Stimulated activated naive CD8-positive, alpha-beta T cell treated with anti-CD3 and anti-CD28 coated beads, Interleukin-15, amount 100 ng/mL, for 72 hours (primary cell): ENCODE results near the gene FARSA.
"Not testable (repeated sequence)": the region's sequence is repeated elsewhere in the genome, so short reads cannot be mapped to it uniquely, and the experiment has no call there.

Experiments used
- ATAC-seq: fragments of 150-1000 bp; cut with Tn5 transposase; 2 replicates; pipeline ENCODE4 v1.10.0; 2021; ENCODE audit warnings: mild to moderate bottlenecking, moderate library complexity
- DNase-seq, 2 donors: peaks; one replicate each; pipeline ENCODE4 v3.0.0; 2021 to 2022
- H3K27ac Mint-ChIP-seq, 2 donors: one replicate each; pipeline ENCODE4 v1.8.0; 2022; ENCODE audit warnings: mild to moderate bottlenecking in 2 of 2, mixed read lengths in 2 of 2, moderate library complexity in 2 of 2
- H3K27me3 Mint-ChIP-seq: one replicate; pipeline ENCODE4 v1.8.0; 2022; ENCODE audit warnings: mixed read lengths
- H3K4me1 Mint-ChIP-seq: one replicate; pipeline ENCODE4 v1.8.0; 2022; ENCODE audit warnings: mild to moderate bottlenecking, mixed read lengths
- H3K4me3 Mint-ChIP-seq, 2 donors: one replicate each; pipeline ENCODE4 v1.8.0; 2022; ENCODE audit warnings: mild to moderate bottlenecking in 2 of 2, mixed read lengths in 2 of 2, moderate library complexity in 1 of 2
- H3K9me3 Mint-ChIP-seq, 2 donors: one replicate each; pipeline ENCODE4 v1.8.0; 2022; ENCODE audit warnings: mixed read lengths in 2 of 2

FARSA gene

DNA sequence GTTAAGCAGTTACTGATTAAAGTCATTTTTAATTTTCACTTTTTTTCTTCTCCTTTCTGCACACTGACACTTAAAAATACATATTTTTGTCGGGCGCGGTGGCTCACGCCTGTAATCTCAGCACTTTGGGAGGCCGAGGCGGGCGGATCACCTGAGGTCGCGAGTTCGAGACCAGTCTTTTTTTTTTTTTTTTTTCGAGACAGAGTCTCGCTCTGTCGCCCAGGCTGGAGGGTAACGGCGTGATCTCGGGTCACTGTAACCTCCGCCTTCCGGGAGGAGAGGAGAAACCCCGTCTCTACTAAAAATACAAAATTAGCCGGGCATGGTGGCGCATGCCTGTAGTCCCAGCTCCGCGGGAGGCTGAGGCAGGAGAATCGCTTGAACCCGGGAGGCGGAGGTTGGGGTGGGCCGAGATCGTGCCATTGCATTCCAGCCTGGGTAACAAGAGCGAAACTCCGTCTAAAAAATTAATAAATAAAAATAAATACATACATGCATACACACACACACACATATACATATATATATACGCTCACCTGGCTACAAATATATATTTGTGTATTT, 24.0 kb upstream of the FARSA start:
- ATAC-seq, result peak; percentile 21
- not testable (repeated sequence) for H3K9me3 Mint-ChIP-seq, DNase-seq, H3K27me3 Mint-ChIP-seq
- Mint-ChIP-seq H3K4me3 (peak overlapping the region; percentile 71 to 85), H3K27ac (peak overlapping the region; percentile 95 to 97), H3K4me1 (peaks cover 39% of the 10 kb centered on the region)

DNA sequence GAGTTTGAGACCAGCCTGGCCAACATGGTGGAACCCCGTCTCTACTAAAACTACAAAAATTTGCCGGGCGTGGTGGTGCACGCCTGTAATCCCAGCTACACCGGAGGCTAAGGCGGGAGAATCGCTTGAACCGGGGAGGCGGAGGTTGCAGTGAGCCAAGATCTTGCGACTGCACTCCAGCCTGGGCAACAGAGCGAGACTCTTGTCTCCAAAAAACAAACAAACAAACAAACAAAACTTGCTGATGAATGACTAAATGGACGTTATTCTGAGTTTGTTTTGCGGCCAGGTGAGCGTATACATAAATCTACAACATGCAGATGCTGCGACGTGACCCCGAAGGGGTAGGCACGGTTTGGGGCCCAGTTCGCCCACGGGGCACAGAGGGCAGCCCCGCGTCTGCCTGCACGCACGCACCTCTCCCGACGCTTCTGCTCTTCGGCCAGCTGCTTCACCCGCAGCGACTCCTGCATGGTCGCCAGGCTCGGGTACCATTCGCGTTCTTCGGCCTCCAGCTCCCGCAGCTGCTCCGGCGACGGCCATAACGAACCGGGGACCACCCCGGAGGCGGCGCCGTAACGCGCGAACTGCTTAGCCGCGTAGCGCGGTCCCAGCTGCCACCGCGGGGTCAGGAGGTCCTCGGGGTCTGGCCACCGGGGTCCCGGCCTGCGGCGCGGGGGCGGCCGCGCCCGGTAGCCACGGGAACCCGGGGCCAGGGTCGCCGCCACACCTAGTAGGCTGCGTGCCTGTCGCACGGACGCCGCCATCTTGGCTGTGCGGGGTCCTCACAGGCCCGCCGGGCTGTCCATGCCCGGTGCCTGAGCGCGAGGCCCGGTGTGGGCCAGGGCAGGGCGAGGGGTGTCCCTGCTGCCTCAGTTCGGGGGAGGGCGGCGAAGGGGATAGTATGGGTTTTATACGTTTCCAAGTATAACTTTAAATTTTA, 23.2 kb upstream of the FARSA start, which contains the start of gene GADD45GIP1:
GADD45GIP1 (minus strand) TSS at position 778 of the 943 bp plus-strand sequence; CDS start at position 767, 11 bp downstream.
- no peaks in the 10 kb centered on the region for H3K27me3 Mint-ChIP-seq
- H3K27ac Mint-ChIP-seq, result peak within 1 kb of the TSS; percentile 95 to 97
- H3K9me3 Mint-ChIP-seq, result no peaks in the 10 kb centered on the region
- peaks cover 46% of the 10 kb centered on the region for H3K4me1 Mint-ChIP-seq
- ATAC-seq (peak; percentile 96), DNase-seq (peak; percentile 86 to 90)
- H3K4me3 Mint-ChIP-seq, result peak within 1 kb of the TSS; percentile 71 to 85

DNA sequence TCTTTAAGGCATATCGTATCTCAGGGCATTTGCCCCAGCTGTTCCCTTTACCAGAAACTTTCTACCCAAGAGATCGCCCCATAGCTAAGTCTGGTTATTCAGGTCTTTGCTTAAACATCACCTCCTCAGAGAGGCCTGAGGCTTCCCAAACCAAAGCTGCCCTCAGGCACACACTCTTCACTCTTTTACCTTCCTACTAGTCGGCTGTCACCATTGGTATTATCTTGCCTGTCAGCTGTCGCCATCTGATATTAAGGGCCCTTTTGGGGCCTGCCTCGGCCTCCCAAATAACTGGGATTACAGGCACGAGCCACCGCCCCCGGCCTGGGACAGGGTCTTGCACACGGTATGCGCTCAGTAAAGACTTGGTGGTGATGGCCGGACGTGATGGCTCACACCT, 22.5 kb upstream of the FARSA start:
- ATAC-seq, result no peak
- Mint-ChIP-seq H3K4me1 (peaks cover 50% of the 10 kb centered on the region), H3K27ac (peak overlapping the region; percentile 89 to 93), H3K9me3 (no peaks in the 10 kb centered on the region), H3K27me3 (no peaks in the 10 kb centered on the region), H3K4me3 (peak overlapping the region; percentile 71 to 78)
- no peak for DNase-seq

DNA sequence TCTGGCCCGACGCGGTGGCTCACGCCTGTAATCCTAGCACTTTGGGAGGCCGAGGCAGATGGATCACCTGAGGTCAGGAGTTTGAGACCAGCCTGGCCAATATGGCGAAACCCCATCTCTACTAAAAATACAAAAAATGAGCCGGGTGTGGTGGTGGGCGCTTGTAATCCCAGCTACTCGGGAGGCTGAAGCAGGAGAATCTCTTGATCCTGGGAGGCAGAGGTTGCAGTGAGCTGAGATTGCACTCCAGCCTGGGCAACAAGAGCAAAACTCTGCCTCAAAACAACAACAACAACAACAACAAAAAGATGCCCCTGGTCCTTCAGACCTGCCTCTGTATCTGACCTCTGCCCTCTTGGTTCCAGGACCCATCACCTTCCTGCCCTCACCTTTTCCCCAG, 22.1 kb upstream of the FARSA start:
- Mint-ChIP-seq H3K4me3 (peak overlapping the region; percentile 71 to 78), H3K4me1 (peaks cover 52% of the 10 kb centered on the region), H3K27ac (peak overlapping the region; percentile 55 to 93)
- H3K27me3 Mint-ChIP-seq, DNase-seq, H3K9me3 Mint-ChIP-seq, ATAC-seq: not testable (repeated sequence)

DNA sequence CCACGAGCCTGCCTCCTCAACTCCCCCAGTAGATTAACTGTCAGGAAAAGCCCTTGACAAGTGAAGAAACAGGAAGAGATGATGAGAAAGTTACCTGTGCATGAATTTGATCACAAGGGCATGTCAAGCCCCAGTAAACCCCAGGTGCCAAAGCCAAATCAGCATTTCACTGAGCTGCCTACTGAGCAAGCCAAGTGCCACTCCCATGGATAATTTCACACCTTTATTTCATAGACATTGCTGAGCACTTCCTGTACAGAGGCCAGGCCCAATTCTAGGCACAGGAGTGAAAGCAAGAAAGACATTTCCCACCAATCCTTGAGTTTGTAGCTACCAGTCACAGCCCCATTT, 21.1 kb upstream of the FARSA start:
- ATAC-seq (no peak), DNase-seq (no peak)
- H3K27me3 Mint-ChIP-seq, result no peaks in the 10 kb centered on the region
- H3K4me1 Mint-ChIP-seq, result peaks cover 62% of the 10 kb centered on the region
- H3K27ac Mint-ChIP-seq, result peak overlapping the region; percentile 10 to 83
- H3K9me3 Mint-ChIP-seq, result no peaks in the 10 kb centered on the region
- peak overlapping the region; percentile 2 to 63 for H3K4me3 Mint-ChIP-seq

DNA sequence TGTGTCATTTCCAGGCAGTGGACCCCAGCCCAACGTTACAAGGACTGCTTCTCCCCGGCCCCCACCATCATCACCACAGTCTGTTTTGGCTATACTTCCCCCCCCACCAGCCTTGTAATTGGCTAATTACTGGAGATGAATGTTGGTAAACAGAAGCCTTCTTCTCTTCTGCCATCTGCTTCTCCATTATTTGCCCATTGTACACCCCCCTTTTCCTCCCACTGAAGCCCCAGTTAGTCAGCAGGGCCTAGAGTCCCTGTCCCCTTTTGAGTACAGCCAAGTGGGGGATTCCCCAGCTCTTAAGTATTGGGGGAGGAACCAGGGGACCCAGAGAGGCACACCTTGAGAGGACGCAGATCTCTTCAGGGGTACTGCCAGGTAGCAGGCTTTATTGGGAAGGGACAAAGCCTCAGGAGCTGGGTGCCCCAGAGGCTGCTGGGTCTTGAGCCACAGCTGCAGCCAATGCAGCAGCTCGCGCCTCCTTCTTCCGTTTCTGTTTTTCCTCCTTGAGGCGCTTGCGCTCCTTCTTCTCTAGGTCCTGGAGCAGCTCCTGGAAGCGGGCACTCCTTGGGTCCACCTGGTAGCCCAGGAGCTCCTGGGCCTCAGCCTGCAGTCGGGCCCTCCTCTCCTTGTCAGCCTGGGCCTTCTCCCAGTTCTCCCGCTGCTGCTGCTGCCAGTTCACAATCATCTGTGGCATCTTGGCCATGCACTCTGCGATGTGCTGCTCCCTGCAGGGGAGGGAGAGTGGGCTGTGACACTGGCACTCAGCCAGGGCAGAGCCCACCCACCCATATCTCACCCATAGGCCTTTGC, 20.5 kb upstream of the FARSA start:
- peaks cover 67% of the 10 kb centered on the region for H3K4me1 Mint-ChIP-seq
- ATAC-seq (peak; percentile 22), DNase-seq (no peak)
- no peaks in the 10 kb centered on the region for H3K27me3 Mint-ChIP-seq
- no peaks in the 10 kb centered on the region for H3K9me3 Mint-ChIP-seq
- H3K4me3 Mint-ChIP-seq, result peak overlapping the region; percentile 34 to 63
- H3K27ac Mint-ChIP-seq, result peak overlapping the region; percentile 10 to 91

DNA sequence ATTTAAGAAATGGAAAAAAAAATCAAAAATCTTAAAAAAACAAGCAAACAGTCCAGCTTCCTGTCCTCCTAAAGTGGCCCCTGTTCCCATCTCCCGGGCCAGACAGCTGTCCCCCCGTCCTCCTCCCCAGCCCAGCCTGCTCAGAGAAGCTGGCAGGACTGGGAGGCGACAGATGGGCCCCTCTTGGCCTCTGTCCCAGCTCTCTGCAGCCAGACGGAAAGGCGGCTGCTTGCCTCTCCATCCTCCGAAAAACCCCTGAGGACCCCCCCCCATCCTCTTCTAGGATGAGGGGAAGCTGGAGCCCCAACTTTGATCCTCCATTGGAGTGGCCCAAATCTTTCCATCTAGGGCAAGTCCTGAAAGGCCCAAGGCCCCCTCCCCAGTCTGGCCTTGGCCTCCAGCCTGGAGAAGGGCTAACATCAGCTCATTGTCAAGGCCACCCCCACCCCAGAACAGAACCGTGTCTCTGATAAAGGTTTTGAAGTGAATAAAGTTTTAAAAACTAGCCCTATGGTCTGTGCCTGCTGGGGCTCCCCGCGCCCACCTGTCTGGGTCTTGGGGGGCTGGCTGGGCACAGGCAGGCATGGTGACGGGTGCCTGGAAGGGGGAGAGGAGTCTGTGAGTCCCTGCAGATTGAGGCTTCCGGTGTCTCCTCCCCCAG, 19.8 kb upstream of the FARSA start:
- DNase-seq (no peak), ATAC-seq (no peak)
- Mint-ChIP-seq H3K4me1 (peaks cover 73% of the 10 kb centered on the region), H3K27me3 (no peaks in the 10 kb centered on the region), H3K4me3 (peak overlapping the region; percentile 6 to 29), H3K9me3 (no peaks in the 10 kb centered on the region), H3K27ac (no peak overlapping the region)

DNA sequence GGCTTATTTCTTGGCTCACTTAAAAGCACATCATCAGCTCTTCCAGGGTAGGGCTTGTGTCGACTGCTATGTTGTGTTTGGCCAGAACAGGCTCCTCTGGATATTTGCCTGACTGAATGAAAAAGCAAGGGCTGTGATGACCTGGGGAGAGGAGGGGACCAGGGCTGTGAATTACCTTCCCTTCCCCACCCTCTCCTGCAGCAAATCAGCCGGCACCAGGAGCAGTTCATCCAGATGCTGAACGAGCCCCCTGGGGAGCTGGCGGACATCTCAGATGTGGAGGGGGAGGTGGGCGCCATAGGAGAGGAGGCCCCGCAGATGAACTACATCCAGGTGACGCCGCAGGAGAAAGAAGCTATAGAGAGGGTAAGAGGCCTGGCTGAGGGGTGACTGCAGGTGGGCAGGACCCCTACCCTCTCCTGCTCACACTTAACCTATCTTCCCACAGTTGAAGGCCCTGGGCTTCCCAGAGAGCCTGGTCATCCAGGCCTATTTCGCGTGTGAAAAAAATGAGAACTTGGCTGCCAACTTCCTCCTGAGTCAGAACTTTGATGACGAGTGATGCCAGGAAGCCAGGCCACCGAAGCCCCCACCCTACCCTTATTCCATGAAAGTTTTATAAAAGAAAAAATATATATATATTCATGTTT, 19.1 kb upstream of the FARSA start:
- Mint-ChIP-seq H3K4me3 (no peak overlapping the region), H3K9me3 (no peaks in the 10 kb centered on the region), H3K27me3 (no peaks in the 10 kb centered on the region), H3K27ac (peak overlapping the region in 1 of 2 donors; percentile 20), H3K4me1 (peaks cover 80% of the 10 kb centered on the region)
- DNase-seq (no peak), ATAC-seq (no peak)

DNA sequence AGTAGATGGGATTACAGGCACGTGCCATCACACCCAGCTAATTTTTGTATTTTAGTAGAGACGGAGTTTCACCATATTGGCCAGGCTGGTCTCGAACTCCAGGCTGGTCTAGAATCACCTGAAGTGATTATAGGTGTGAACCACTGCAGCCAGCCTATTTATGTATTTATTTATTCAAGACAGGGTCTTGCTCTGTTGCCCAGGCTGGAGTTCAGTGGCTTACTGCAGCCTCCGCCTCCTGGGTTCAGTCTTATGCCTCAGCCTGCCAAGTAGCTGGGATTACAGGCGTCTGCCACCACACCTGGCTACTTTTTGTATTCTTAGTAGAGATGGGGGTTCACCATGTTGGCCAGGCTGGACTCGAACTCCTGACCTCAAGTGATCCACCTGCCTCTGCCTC, 18.5 kb upstream of the FARSA start:
- H3K27me3 Mint-ChIP-seq, H3K4me3 Mint-ChIP-seq, ATAC-seq, DNase-seq, H3K9me3 Mint-ChIP-seq: not testable (repeated sequence)
- Mint-ChIP-seq H3K4me1 (peaks cover 85% of the 10 kb centered on the region), H3K27ac (peak overlapping the region; percentile 59 to 63)

DNA sequence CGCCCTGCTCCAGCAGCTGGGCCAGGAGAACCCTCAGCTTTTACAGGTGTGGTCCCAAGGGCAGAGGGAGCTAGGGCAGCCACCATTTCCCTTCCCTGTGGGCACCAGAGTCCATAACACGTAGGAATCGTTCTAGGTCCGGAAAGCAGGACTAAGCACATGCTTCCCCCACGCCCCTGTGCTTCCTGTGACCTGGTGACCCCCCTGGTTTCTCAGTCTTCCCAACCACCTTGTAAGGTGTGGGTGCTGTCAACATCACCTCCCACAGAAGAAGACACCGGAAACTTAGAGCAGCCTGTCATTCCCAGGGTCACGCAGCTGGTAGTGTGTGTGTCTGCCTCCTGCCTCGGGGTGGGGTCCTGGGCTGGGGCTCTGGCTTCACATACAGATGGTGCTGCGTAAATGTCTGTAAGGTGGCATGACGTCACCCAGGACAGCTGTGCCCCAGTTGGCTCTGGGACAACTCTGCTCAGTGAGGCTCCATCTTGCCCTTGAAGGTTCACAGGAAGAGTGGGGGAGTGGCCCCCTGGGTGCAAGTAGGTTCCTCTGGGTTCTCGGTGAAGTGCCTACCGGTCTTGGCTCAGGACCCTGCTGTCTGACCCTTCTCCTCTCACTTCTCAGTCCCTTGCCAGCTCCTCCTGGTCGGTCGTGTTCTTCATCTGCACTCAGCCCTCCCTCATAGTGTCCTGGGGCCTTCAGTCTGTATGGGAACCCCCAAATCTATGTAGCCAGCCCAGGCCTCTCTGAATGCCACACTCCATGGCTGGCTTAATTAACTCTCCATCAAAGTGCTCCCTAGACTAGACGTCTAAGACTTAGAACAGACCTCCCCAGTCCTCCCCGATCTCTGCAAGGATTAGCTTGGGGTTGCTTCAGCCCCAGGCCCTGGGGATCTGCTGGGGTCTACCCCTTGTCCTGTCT, 16.1 kb upstream of the FARSA start:
- Mint-ChIP-seq H3K9me3 (no peaks in the 10 kb centered on the region), H3K27me3 (no peaks in the 10 kb centered on the region), H3K4me3 (no peak overlapping the region), H3K27ac (no peak overlapping the region), H3K4me1 (peaks cover 87% of the 10 kb centered on the region)
- ATAC-seq, result no peak
- DNase-seq, result no peak

DNA sequence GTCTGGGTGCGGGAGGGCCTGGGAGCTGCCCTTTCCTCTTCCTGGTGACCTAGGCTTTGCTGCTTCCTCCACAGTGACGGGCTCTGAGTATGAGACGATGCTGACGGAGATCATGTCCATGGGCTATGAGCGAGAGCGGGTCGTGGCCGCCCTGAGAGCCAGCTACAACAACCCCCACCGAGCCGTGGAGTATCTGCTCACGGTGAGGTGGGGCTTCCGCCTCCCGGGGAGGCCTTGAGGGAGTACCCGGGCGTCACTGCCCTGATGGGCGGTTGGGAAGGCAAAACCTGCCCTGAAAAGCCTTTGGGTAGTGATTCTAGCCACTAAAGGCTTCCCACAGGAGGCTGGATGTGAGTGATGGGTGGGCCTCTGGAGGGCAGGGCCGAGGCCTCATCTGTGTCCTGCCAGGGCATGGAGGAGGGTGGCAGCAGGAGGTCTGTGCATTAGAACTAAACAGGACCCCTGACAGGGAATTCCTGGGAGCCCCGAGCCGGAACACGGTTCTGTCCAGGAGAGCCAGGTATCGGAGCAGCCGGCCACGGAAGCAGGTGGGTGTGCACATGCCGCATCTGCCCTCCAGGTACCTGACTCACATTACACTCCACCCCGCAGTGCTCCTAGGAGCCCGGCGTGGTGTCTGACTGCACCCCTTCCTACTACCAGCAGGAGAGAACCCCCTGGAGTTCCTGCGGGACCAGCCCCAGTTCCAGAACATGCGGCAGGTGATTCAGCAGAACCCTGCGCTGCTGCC, 15.3 kb upstream of the FARSA start:
- DNase-seq (no peak), ATAC-seq (no peak)
- peaks cover 87% of the 10 kb centered on the region for H3K4me1 Mint-ChIP-seq
- peak overlapping the region; percentile 15 to 24 for H3K4me3 Mint-ChIP-seq
- no peaks in the 10 kb centered on the region for H3K9me3 Mint-ChIP-seq
- H3K27ac Mint-ChIP-seq, result peak overlapping the region in 1 of 2 donors; percentile 63
- H3K27me3 Mint-ChIP-seq, result no peaks in the 10 kb centered on the region

DNA sequence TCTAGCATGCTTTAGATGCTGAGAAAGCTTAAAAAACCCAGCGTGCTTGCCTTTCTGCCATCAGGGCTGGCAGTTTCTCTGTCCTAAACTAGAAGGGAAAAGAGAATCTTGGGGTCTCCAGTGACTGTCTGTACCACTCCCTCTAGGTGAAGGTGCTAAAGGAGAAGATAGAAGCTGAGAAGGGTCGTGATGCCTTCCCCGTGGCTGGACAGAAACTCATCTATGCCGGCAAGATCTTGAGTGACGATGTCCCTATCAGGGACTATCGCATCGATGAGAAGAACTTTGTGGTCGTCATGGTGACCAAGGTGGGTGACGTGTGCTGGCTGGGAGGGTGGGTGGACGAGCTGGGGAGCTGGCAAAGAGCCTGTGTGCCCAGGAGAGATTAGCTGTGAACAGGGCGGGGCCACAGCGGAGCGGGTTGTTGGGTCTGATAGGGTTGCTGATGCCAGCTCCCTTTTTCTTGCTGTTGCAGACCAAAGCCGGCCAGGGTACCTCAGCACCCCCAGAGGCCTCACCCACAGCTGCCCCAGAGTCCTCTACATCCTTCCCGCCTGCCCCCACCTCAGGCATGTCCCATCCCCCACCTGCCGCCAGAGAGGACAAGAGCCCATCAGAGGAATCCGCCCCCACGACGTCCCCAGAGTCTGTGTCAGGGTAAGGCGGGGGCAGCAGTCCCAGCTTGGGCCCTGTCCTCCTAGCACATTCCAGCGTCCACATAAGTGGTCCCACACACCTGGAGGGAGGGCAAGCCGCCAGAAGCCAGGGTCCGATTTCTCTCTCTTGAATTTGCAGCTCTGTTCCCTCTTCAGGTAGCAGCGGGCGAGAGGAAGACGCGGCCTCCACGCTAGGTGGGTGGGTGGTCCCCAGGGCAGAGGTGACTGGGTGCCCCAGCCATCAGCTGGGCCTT, 14.4 kb upstream of the FARSA start:
- Mint-ChIP-seq H3K4me3 (peak overlapping the region in 1 of 2 donors; percentile 15), H3K27me3 (no peaks in the 10 kb centered on the region), H3K9me3 (no peaks in the 10 kb centered on the region), H3K27ac (peak overlapping the region; percentile 9 to 63), H3K4me1 (peaks cover 87% of the 10 kb centered on the region)
- DNase-seq (no peak), ATAC-seq (no peak)
